HUES6 (cell line): ENCODE results near the gene HOXC9.
A peak's percentile ranks its signal among the peaks of the same experiment; 100 is the strongest.

ENCODE experiments used
- H3K27ac ChIP-seq: 2 replicates; pipeline ENCODE4 v1.7.0; 2013; ENCODE audit warnings: low read depth, mild to moderate bottlenecking, low read length, inconsistent platforms
- H3K27me3 ChIP-seq: 2 replicates; pipeline ENCODE4 v1.6.1; 2013; ENCODE audit warnings: low read length; ENCODE audit not compliant: control insufficient read depth, insufficient read depth
- H3K36me3 ChIP-seq: 2 replicates; pipeline ENCODE4 v1.6.1; 2013; ENCODE audit warnings: low read length; ENCODE audit not compliant: control insufficient read depth, insufficient read depth
- H3K4me1 ChIP-seq: 2 replicates; pipeline ENCODE4 v1.6.1; 2013; ENCODE audit warnings: low read length; ENCODE audit not compliant: control insufficient read depth, insufficient read depth
- H3K4me3 ChIP-seq: 2 replicates; pipeline ENCODE4 v1.5.1; 2013; ENCODE audit warnings: low read depth, low read length
- H3K9ac ChIP-seq: one replicate; pipeline ENCODE4 v1.6.1; 2013; ENCODE audit warnings: mild to moderate bottlenecking, low read length
- H3K9me3 ChIP-seq: 2 replicates; pipeline ENCODE4 v1.6.1; 2013; ENCODE audit warnings: low read depth, low read length; ENCODE audit not compliant: control insufficient read depth, insufficient read depth

Gene HOXC9

DNA sequence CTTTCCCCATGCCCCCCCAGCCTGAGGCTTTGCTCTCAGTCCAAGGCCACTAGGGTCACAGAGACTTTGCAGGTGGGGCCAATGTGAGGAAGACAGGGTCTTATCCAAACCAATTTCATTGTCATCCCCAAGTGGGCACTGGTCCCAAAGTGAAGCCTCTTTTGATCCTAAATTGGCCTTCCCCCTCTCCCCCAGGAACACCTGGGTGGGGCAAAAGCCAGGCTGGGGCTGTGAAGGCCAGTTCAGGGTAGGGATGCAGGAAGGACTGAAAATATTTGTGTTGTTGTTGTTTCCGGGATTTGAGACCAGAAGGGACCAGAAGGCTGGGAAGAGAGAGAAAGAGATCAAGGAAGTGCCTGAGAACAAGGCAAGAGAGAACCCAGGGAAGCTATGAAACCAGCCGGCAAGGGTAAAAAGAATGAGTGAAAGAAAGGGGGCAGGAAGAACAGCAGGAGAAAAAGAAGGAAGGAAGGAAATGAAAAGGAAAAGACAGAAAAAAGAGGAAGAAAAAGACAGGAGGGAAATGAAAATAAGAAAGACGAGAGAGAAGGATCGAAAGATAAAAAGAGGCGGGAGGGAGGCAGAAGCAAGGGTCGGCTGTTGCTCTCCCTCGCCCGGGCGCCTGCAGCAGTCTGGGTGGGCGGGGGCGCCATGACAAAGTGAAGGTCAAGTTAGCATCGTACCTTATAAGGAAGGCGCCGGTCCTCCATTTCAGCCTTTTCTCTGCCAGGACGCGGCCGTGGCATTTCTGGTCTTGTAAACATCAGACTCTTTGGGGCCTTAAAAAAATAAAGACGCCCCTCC is 34.5 kb upstream of the HOXC9 start:
- Histone ChIP-seq H3K36me3 (no peaks in the 10 kb centered on the region), H3K9me3 (no peaks in the 10 kb centered on the region), H3K4me3 (peak overlapping the region; percentile 27; the same call in 1 of the 2 replicates), H3K4me1 (0 out of 2 replicates have a peak, but pooled peaks cover 3% of the 10 kb centered on the region), H3K27ac (no peak overlapping the region), H3K27me3 (peaks cover 100% of the 10 kb centered on the region), H3K9ac (no peak overlapping the region)

DNA sequence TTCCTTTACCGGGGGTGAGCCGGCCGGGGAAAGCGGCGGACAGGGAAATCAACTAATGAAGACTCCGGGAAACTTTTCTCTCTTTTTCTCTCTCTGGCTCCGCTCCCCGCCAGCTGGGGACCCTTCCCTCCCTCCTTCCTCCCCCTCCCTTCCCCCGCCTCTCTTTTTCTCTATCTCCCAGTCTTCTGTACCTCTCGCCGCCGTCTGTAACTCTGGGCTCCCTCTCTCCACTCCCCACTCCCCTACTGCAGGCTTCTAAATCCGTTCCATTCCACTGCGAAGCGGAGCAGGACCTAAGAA is 33.9 kb upstream of the HOXC9 start:
- Histone ChIP-seq H3K27me3 (peaks cover 100% of the 10 kb centered on the region), H3K27ac (no peak overlapping the region), H3K9ac (no peak overlapping the region), H3K9me3 (no peaks in the 10 kb centered on the region), H3K36me3 (no peaks in the 10 kb centered on the region), H3K4me3 (peak overlapping the region; percentile 27), H3K4me1 (0 out of 2 replicates have a peak, but pooled peaks cover 3% of the 10 kb centered on the region)

DNA sequence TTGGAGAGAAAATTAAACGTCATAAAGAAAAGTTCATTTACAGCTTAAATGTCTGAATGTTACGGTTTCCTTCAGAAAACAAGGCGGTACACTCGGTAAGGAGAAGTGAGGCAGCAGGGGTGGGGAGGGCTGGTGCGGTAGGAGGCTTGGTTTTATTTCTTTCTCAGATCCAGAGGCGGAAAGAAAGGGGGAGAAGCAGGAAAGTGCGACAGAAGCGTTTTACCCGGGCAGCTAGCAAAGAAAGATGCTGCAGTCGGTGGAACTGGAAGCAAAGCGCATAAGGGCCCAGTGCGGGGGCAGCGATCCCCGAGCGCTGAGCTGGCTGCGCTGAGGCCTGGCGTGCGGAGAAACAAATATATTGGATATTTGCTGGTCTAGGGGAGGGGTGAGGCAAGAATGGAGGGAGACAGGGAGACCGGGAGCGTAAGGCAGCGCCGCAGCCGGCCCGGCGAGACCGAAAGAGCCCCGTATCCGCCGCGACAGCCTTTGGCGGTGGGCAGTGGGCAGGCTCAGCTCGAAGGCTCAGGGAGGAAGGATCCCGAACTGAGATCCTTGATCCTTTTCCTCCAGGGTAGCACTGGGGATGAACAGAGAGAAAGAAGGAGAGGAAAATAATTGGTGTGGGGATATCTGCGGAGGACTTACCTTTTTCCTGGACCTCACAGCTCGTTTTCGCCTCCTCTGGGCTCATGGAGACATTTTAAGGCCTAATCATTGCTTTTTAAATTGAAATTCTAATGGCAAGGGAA is 33.4 kb upstream of the HOXC9 start:
- Histone ChIP-seq H3K36me3 (no peaks in the 10 kb centered on the region), H3K9me3 (no peaks in the 10 kb centered on the region), H3K9ac (no peak overlapping the region), H3K4me3 (peak overlapping the region; percentile 13; the same call in 1 of the 2 replicates), H3K27ac (no peak overlapping the region), H3K4me1 (0 out of 2 replicates have a peak, but pooled peaks cover 3% of the 10 kb centered on the region), H3K27me3 (peaks cover 100% of the 10 kb centered on the region)

DNA sequence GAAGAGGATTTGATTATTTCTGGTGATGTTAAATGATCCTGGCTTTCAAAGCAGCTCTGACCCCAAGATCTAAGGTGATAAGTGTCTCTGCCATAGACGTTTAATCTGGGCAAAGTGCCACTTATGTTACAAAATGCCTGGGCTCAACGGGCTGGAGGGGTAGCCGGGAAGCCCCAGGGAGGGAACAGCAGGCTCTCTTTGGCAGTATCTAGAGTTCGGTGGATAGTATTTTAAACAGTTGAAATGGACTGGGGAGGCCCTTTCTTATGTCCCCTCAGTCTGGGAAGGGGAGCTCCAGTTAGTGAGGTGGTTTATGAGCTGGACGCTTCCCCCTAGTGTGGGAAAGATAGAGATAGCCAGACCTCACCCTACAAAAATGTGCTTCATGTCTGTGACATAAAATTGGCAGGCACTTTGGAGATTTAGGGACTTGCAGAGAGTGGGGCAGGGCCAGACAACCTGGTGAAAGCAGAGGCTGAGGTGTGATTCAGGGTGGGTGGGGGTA is 32.5 kb upstream of the HOXC9 start:
- Histone ChIP-seq H3K27ac (no peak overlapping the region), H3K4me1 (0 out of 2 replicates have a peak, but pooled peaks cover 3% of the 10 kb centered on the region), H3K4me3 (no peak overlapping the region), H3K27me3 (peaks cover 100% of the 10 kb centered on the region), H3K36me3 (no peaks in the 10 kb centered on the region), H3K9me3 (no peaks in the 10 kb centered on the region), H3K9ac (no peak overlapping the region)

DNA sequence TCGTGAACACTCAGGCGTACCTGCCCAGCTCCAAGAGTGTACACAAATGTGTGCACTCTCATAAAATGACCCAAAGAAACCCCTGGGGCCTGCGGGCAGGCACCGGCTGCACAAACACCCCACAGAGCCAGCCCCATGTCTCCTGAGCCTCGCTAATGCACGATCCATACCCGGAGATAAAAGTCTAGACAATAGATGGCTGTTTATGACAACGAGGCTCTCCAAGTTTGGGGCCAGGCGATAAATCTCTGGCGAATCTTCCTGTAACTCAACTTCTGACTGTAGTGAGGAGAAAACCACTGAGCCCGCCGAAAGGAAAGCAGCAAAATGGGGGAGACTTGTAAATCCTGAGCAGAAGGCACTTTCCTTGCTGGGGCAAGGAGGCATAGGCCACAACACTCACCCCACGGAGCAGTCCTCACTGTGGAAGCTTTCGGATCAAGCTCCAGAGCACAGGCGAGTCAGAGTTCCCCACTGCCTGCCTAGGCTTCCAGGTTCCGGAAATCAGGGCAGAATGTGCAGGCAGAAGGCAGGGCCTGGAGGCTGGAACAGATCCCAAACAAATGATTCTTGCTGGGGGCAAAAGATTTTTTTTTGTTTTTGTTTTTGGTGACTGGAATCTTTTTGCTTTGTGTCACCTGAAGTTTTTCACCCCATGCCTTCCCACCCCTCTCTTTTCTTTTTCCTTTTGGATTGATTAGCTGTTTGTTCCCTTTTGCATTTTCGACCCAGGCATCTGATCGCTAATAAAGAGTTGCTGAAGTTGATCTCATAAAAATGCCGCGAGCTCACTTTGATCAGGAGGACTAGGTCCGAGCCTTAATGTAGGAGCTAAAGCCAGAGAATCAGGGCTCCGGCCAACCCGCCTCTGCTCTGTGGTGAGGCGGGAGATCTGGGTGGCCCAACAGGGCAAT is 31.5 kb upstream of the HOXC9 start:
- Histone ChIP-seq H3K4me3 (no peak overlapping the region), H3K36me3 (no peaks in the 10 kb centered on the region), H3K9me3 (no peaks in the 10 kb centered on the region), H3K27ac (no peak overlapping the region), H3K27me3 (peaks cover 100% of the 10 kb centered on the region), H3K4me1 (0 out of 2 replicates have a peak, but pooled peaks cover 3% of the 10 kb centered on the region), H3K9ac (no peak overlapping the region)

DNA sequence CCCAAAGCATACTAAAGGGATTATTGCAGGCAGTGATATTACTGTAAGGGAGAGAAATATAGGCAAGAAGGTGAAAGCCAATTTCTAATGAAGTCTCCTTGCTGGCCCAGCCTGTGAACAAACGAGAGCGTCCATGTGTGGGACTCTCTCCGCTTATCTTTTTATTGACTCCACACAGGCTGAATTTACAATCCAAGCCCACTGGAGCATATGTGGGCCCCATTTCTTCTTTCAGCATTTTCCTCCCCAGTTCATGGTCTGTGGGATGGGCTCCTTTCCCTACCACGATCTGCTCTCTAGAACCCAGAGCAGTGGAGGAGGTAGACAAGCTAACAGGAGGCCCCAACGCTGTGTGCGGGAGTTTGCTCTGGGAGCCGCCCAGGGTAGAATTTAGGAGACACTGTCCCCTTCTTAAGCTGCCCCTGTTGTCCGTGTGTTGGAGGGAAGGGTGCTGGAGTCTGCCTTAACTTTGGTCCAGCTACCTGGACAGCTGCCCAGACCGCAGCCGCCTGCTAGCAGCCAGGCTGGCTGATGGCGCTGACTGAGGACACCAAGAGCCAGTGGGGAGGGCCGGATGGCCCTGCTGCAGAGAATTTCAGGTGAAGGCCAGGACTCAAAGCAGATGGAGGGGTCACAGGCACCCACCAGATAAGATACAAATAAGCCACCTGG is 30.2 kb upstream of the HOXC9 start:
- no peak overlapping the region for H3K27ac ChIP-seq
- H3K4me3 ChIP-seq: no peak overlapping the region
- 0 out of 2 replicates have a peak, but pooled peaks cover 3% of the 10 kb centered on the region for H3K4me1 ChIP-seq
- no peaks in the 10 kb centered on the region for H3K36me3 ChIP-seq
- no peak overlapping the region for H3K9ac ChIP-seq
- no peaks in the 10 kb centered on the region for H3K9me3 ChIP-seq
- H3K27me3 ChIP-seq: peaks cover 100% of the 10 kb centered on the region

DNA sequence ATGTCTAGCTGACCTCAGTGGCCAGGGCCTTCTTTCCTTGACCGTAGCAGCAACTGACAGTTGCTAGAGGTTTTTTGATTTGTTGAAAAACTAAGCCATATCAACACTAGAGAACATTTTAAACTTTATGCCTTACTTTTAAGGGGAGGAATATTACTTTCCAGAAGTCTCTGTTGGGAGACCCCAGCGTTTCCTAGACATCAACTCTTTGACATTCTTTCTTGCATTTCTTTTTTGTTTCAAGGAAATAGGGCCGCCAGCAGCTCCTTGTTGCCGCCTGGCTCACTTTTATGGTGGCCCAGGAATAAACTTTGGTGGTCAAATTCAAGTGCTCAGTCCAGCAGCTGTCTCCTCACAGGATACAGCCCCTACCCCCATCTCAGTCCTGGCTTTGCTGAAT is 29.5 kb upstream of the HOXC9 start:
- H3K27ac ChIP-seq: no peak overlapping the region
- peaks cover 100% of the 10 kb centered on the region for H3K27me3 ChIP-seq
- peaks cover 4% of the 10 kb centered on the region; the same call in 1 of the 2 replicates for H3K4me1 ChIP-seq
- H3K9me3 ChIP-seq: no peaks in the 10 kb centered on the region
- no peaks in the 10 kb centered on the region for H3K36me3 ChIP-seq
- no peak overlapping the region for H3K9ac ChIP-seq
- no peak overlapping the region for H3K4me3 ChIP-seq

DNA sequence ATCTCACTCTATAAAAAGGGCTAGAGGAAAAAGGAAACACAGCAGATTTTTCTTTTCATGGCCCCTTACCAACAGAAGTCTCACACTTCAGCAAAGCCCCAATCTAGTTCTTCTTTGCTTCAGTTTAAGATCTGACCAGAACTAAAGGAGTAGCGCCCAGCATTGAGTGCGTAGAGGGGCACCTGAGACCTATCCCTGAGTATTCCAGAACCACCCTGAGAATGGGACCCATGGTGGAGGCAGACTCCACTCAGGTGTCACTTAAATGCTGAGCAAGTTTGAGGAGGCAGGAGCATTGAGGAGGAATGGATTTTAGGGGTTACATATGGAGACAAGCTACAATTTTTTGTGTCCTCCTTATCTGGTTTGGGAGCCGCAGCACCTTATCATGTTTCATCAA is 28.8 kb upstream of the HOXC9 start:
- no peaks in the 10 kb centered on the region for H3K36me3 ChIP-seq
- no peaks in the 10 kb centered on the region for H3K9me3 ChIP-seq
- H3K4me1 ChIP-seq: peaks cover 9% of the 10 kb centered on the region; the same call in 1 of the 2 replicates
- peaks cover 100% of the 10 kb centered on the region for H3K27me3 ChIP-seq
- no peak overlapping the region for H3K27ac ChIP-seq
- H3K4me3 ChIP-seq: no peak overlapping the region
- H3K9ac ChIP-seq: no peak overlapping the region

DNA sequence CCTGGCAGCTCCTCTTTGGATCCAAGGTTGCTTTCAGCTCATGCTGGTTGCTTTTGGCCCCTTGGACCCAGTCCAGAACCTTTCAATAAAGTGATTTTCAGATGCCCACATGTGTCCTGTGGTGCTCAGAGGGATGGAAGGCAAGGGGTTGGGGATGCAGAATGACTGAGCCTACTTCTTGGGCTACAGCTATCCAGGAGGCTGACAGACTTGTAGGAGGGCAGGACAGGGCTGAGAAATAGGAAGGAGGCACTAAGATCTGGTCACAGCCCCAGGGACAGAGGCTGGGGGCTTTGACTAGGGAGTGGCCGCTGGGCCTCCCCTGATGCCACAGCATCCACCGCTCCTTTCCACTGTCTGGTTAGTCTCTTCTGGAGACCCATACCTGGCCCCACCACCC is 28.3 kb upstream of the HOXC9 start:
- H3K9me3 ChIP-seq: no peaks in the 10 kb centered on the region

DNA sequence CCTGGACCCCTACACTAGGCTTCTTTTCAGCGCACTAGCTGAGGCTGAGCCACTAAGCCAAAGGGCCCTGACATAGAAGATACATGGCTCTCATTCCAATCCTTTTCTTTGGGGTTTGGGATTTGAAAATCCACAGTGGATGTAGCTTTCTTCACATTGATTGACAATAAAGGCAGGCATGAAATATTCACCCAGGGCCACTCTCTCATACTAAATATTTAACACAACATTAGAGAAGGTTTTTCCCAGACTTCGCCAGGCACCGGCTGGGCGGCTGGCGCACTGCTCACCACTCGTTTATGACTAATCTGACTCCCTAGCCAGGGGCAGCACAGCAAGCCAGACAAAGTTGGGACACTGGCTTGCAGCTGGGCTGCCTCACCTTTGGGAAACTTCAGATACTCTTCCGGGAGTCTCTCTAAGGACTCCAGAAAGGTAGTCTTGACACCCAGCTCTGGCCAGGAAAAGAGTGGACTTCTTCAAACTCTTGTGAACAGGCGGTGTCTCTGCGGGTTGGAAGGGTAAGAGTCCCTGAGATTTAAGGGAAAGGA is 27.7 kb upstream of the HOXC9 start:
- Histone ChIP-seq H3K36me3 (no peaks in the 10 kb centered on the region), H3K27ac (no peak overlapping the region), H3K27me3 (peaks cover 100% of the 10 kb centered on the region), H3K4me3 (no peak overlapping the region), H3K9me3 (no peaks in the 10 kb centered on the region), H3K4me1 (peaks cover 6% of the 10 kb centered on the region; the same call in 1 of the 2 replicates), H3K9ac (no peak overlapping the region)

More for the DNA sequence above, 28.3 kb upstream of the HOXC9 start:
- H3K27ac ChIP-seq: no peak overlapping the region
- H3K27me3 ChIP-seq: peaks cover 100% of the 10 kb centered on the region
- H3K4me3 ChIP-seq: no peak overlapping the region
- peaks cover 6% of the 10 kb centered on the region; the same call in 1 of the 2 replicates for H3K4me1 ChIP-seq
- no peaks in the 10 kb centered on the region for H3K36me3 ChIP-seq
- H3K9ac ChIP-seq: no peak overlapping the region
